ENCODE measurements around the gene MAGIX.

The MAGIX gene

DNA sequence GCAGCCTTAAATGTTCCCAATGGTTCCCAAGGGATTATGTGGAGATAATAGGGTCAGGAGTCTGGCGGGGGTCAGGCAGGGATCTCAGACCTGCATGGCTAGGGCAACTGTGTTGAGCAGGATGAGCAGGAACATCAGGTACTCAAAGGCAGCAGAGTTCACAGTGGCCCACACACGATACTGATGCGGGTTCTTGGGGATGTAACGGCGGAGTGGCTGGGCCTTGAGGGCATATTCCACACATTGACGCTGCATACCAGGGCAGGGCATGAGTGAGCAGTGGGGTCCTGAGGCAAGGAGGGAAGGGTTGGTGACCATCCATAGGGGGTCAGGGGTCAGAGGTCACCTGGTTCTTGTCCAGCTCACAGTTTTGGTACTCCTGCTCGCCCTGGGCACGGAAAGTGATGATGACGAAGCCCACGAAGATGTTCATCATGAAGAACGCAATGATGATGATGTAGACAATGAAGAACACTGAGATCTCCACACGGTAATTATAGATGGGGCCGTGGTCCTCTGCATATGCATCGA lies 52.5 kb downstream of the MAGIX start:
- Histone ChIP-seq H3K9me2 (ENCODE audit: low read depth, low read length) (no peaks in the 10 kb centered on the region), H3K4me1 (ENCODE audit: insufficient read depth, low read length, severe bottlenecking) (no peaks in the 10 kb centered on the region), H3K27me3 (ENCODE audit: insufficient read depth, low read length) (no peaks in the 10 kb centered on the region), H3K4me3 (ENCODE audit: low read depth, low read length, poor library complexity, severe bottlenecking) (no peak overlapping the region), H2AFZ (ENCODE audit: low read length) (no peak overlapping the region), H3K36me3 (ENCODE audit: insufficient read depth, low read length) (no peaks in the 10 kb centered on the region), H3K79me2 (ENCODE audit: insufficient read depth, low read length) (no peaks in the 10 kb centered on the region), H3K9me3 (ENCODE audit: low read length) (no peaks in the 10 kb centered on the region), H3F3A (ENCODE audit: insufficient read depth, low read length) (no peaks in the 10 kb centered on the region), H4K20me1 (ENCODE audit: insufficient read depth, low read length) (no peaks in the 10 kb centered on the region), H3K9ac (ENCODE audit: low read length) (no peak overlapping the region), H3K27ac (ENCODE audit: low read depth, low read length, poor library complexity, severe bottlenecking) (no peak overlapping the region), H3K4me2 (ENCODE audit: low read length) (no peak overlapping the region)
- no peak for TF ChIP-seq EZH2 (IDR thresholded peaks at IDR 0.05; ENCODE audit: borderline replicate concordance, low read length)
- TF ChIP-seq, protein P1, sequence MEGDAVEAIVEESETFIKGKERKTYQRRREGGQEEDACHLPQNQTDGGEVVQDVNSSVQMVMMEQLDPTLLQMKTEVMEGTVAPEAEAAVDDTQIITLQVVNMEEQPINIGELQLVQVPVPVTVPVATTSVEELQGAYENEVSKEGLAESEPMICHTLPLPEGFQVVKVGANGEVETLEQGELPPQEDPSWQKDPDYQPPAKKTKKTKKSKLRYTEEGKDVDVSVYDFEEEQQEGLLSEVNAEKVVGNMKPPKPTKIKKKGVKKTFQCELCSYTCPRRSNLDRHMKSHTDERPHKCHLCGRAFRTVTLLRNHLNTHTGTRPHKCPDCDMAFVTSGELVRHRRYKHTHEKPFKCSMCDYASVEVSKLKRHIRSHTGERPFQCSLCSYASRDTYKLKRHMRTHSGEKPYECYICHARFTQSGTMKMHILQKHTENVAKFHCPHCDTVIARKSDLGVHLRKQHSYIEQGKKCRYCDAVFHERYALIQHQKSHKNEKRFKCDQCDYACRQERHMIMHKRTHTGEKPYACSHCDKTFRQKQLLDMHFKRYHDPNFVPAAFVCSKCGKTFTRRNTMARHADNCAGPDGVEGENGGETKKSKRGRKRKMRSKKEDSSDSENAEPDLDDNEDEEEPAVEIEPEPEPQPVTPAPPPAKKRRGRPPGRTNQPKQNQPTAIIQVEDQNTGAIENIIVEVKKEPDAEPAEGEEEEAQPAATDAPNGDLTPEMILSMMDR (IDR thresholded peaks at IDR 0.05; ENCODE audit: low read length): no peak

All from OCI-LY1 (cell line).